Spleen (tissue), 11 donors: Measurements from ENCODE around the gene INHBE. TPM values are rescaled to one million over a fixed set of nuclear protein-coding genes. Genes with fewer than 3 reads are reported as not detected.

Source experiments
- DNase-seq: peaks from one replicate; pipeline ENCODE4 v3.0.0-alpha.2; 2020
- H3K27ac ChIP-seq, 8 donors: fragments of 200-600 bp; sonication (generic) in 7 of 8; 1 replicate in 4 of 8; 2 replicates in 4 of 8; pipeline versions ENCODE4 v1.5.0 to v1.8.0; 2016 to 2021; ENCODE audit warnings: inconsistent platforms in 4 of 8, mild to moderate bottlenecking in 4 of 8, moderate library complexity in 1 of 8
- H3K27me3 ChIP-seq, 7 donors: fragments of 200-600 bp; sonication (generic) in 6 of 7; replicated peaks in 1 of 7; 1 replicate in 4 of 7; 2 replicates in 3 of 7; pipeline versions ENCODE4 v1.5.0 to v1.8.0; 2016 to 2021; ENCODE audit warnings: inconsistent platforms in 3 of 7, mild to moderate bottlenecking in 1 of 7
- H3K36me3 ChIP-seq, 6 donors: fragments of 200-600 bp; sonication (generic) in 5 of 6; 1 replicate in 4 of 6; 2 replicates in 2 of 6; pipeline versions ENCODE4 v1.5.0 to v1.8.0; 2016 to 2021; ENCODE audit warnings: inconsistent platforms in 2 of 6
- H3K4me1 ChIP-seq, 6 donors: fragments of 200-600 bp; sonication (generic) in 5 of 6; 1 replicate in 3 of 6; 2 replicates in 3 of 6; pipeline versions ENCODE4 v1.5.0 to v1.8.0; 2016 to 2021; ENCODE audit warnings: inconsistent platforms in 3 of 6
- H3K4me3 ChIP-seq, 8 donors: fragments of 200-600 bp; sonication (generic) in 7 of 8; 1 replicate in 4 of 8; 2 replicates in 4 of 8; pipeline versions ENCODE4 v1.5.0 to v1.8.0; 2016 to 2021; ENCODE audit warnings: inconsistent platforms in 4 of 8, mild to moderate bottlenecking in 4 of 8, moderate library complexity in 2 of 8
- H3K9me3 ChIP-seq, 8 donors: fragments of 200-600 bp; sonication (generic) in 7 of 8; 1 replicate in 4 of 8; 2 replicates in 4 of 8; pipeline versions ENCODE4 v1.5.0 to v1.8.0; 2016 to 2021; ENCODE audit warnings: inconsistent platforms in 4 of 8
- CTCF ChIP-seq, 11 experiments: fragments of 200-600 bp in 7 of 11; fragments of 450-650 bp in 4 of 11; sonication (generic) in 4 of 11; IDR thresholded peaks in 8 of 11; conservative IDR thresholded peaks in 3 of 11; 1 replicate in 7 of 11; 2 replicates in 4 of 11; pipeline versions ENCODE4 v1.4.0 to v1.8.0; 2016 to 2021; ENCODE audit warnings: antibody characterized with exemption in 11 of 11, inconsistent platforms in 4 of 11, mild to moderate bottlenecking in 1 of 11
- POLR2A ChIP-seq, 3 donors: fragments of 450-650 bp; IDR thresholded peaks; one replicate each; pipeline ENCODE4 v1.5.1; 2017; ENCODE audit warnings: antibody characterized with exemption in 3 of 3, mild to moderate bottlenecking in 1 of 3
- POLR2AphosphoS5 ChIP-seq, 3 donors: sonication (generic); formaldehyde crosslinking; IDR thresholded peaks; one replicate each; pipeline ENCODE4 v1.5.1; 2017; ENCODE audit warnings: antibody characterized with exemption in 3 of 3
- WGBS, 5 donors: extraction: QIAGEN DNeasy Blood & Tissue Kit in 3 of 5; methylation state at CpG; one replicate each; pipeline versions ENCODE4 v1.1.5 to v1.1.7; 2013 to 2018; 5-methylcytosine and 5-hydroxymethylcytosine counted together
- intact Hi-C: fragments of 100-400 bp; cut with DNase I; formaldehyde crosslinking; loops from one replicate; pipeline ENCODE4 v1.15.0; 2023; ENCODE audit warnings: low total_unique reads
- polyA plus RNA-seq, 3 donors: library from polyadenylated mRNA; stranded (reverse); fragments of 200-250 nt; gene quantifications; one replicate each; pipeline ENCODE4 v1.2.1, GENCODE V29; 2013
- total RNA-seq, 7 donors: library from RNA; depleted of rRNA in 3 of 7; stranded (reverse); fragments of >200 nt in 3 of 7; fragmentation: NEBNext Ultra II Directional in 4 of 7; extraction: Animal tissue kit (Norgen Biotek cat#: 25700) in 4 of 7; gene quantifications; one replicate each; pipeline versions ENCODE4 v1.1.0 to v1.2.1, GENCODE V29; 2016 to 2021
- donor health status: healthy with polysubstance abuse.
- donor health status: DM: no; HTN: no; CAD: no; lungs with moderate emphysema.
- donor health status: DM: no; HTN: no; CAD: no.
- donor health status: Bipolar disorder and iron deficiency.
- donor health status: healthy.
- donor health status: DM: no; HTN: no; CAD: no.
- donor health status: DM: yes; HTN: yes; CAD: no.

Gene INHBE
- total and polyA plus RNA-seq, 10 donors = 0.02 TPM; not detected in 9

GRCh38 chr12:57473392-57473791 is 18.3 kb downstream of the INHBE start:
- WGBS, 5 donors = 83 to 91% (median 83%) methylated on average over 3 of the region's 3 CpGs
- peaks cover 16 to 98% (median 64%) of the 10 kb centered on the region in 6 donors for H3K4me1 ChIP-seq
- H3K27me3 ChIP-seq = peaks cover 0 to 18% (median 0%) of the 10 kb centered on the region in 7 donors
- intact Hi-C loops = no loop called here
- DNase-seq = no peak
- TF ChIP-seq POLR2AphosphoS5 (IDR thresholded peaks at IDR 0.05) = no peak
- TF ChIP-seq CTCF (IDR thresholded peaks at IDR 0.05 in 8 of 11, conservative IDR thresholded peaks at IDR 0.05 in 3 of 11) = no peak
- no peak for TF ChIP-seq POLR2A (IDR thresholded peaks at IDR 0.05)
- no peaks in the 10 kb centered on the region for H3K9me3 ChIP-seq
- peaks cover 0 to 79% (median 65%) of the 10 kb centered on the region in 6 donors for H3K36me3 ChIP-seq
- no peak overlapping the region for H3K4me3 ChIP-seq
- no peak overlapping the region for H3K27ac ChIP-seq

GRCh38 chr12:57473886-57474285 is 18.8 kb downstream of the INHBE start:
- TF ChIP-seq POLR2A (IDR thresholded peaks at IDR 0.05) (no peak), CTCF (IDR thresholded peaks at IDR 0.05 in 8 of 11, conservative IDR thresholded peaks at IDR 0.05 in 3 of 11) (no peak), POLR2AphosphoS5 (IDR thresholded peaks at IDR 0.05) (no peak)
- 92 to 96% (median 94%) methylated on average over 5 of the region's 5 CpGs for WGBS, 5 donors
- peaks cover 0 to 18% (median 0%) of the 10 kb centered on the region in 7 donors for H3K27me3 ChIP-seq
- no peaks in the 10 kb centered on the region for H3K9me3 ChIP-seq
- H3K4me3 ChIP-seq = no peak overlapping the region
- intact Hi-C loops = no loop called here
- peaks cover 0 to 74% (median 62%) of the 10 kb centered on the region in 6 donors for H3K36me3 ChIP-seq
- peak; percentile 25 for DNase-seq
- peak overlapping the region in 1 of 8 donors; percentile 95 for H3K27ac ChIP-seq
- H3K4me1 ChIP-seq = peaks cover 19 to 100% (median 69%) of the 10 kb centered on the region in 6 donors

GRCh38 chr12:57474430-57474829 is 19.3 kb downstream of the INHBE start:
- peak overlapping the region in 1 of 8 donors; percentile 89 for H3K4me3 ChIP-seq
- peaks cover 0 to 69% (median 56%) of the 10 kb centered on the region in 6 donors for H3K36me3 ChIP-seq
- H3K9me3 ChIP-seq = no peaks in the 10 kb centered on the region
- peaks cover 0 to 18% (median 0%) of the 10 kb centered on the region in 7 donors for H3K27me3 ChIP-seq
- intact Hi-C loops = no loop called here
- peak; percentile 62 for DNase-seq
- WGBS, 5 donors = 78 to 88% (median 87%) methylated on average over 8 of the region's 8 CpGs
- peaks cover 22 to 100% (median 74%) of the 10 kb centered on the region in 6 donors for H3K4me1 ChIP-seq
- H3K27ac ChIP-seq = peak overlapping the region in 3 of 8 donors; percentile 93 to 96 (median 95)
- TF ChIP-seq CTCF (IDR thresholded peaks at IDR 0.05 in 8 of 11, conservative IDR thresholded peaks at IDR 0.05 in 3 of 11) (no peak), POLR2AphosphoS5 (IDR thresholded peaks at IDR 0.05) (peak in 1 of 3 donors; percentile 29), POLR2A (IDR thresholded peaks at IDR 0.05) (no peak)

- TF ChIP-seq POLR2AphosphoS5 (IDR thresholded peaks at IDR 0.05) = no peak
- no peak for TF ChIP-seq CTCF (IDR thresholded peaks at IDR 0.05 in 8 of 11, conservative IDR thresholded peaks at IDR 0.05 in 3 of 11)
- TF ChIP-seq POLR2A (IDR thresholded peaks at IDR 0.05) = no peak
- Histone ChIP-seq H3K27ac (peak overlapping the region in 3 of 8 donors; percentile 93 to 96 (median 95)), H3K27me3 (peaks cover 0 to 18% (median 0%) of the 10 kb centered on the region in 7 donors), H3K4me1 (peaks cover 22 to 100% (median 78%) of the 10 kb centered on the region in 6 donors), H3K9me3 (no peaks in the 10 kb centered on the region), H3K4me3 (peak overlapping the region in 6 of 8 donors; percentile 59 to 89 (median 65)), H3K36me3 (peaks cover 0 to 64% (median 52%) of the 10 kb centered on the region in 6 donors)
- DNase-seq = peak; percentile 69
- WGBS, 5 donors = 86 to 94% (median 90%) methylated on average over 7 of the region's 7 CpGs
- intact Hi-C loops = no loop called here
Measured at GRCh38 chr12:57474862-57475261, 19.8 kb downstream of the INHBE start.
